Naive thymus-derived CD4-positive, alpha-beta T cell (primary cell): Measurements from ENCODE around the gene IL17B. TPM values are rescaled to one million over a fixed set of nuclear protein-coding genes. Genes with fewer than 3 reads are reported as not detected.

Source experiments
- ATAC-seq: fragments of 150-1000 bp; cut with Tn5 transposase; 2 replicates; pipeline ENCODE4 v1.10.0; 2021; ENCODE audit warnings: mild to moderate bottlenecking, moderate library complexity
- CTCF ChIA-PET: fragments of 350-600 bp; sonication (Branson Sonifier 250); formaldehyde crosslinking; loops from one replicate; lab custom pipeline; 2021; ENCODE audit warnings: antibody characterized with exemption; lab: Charles Lee
- POLR2A ChIA-PET: fragments of 350-600 bp; sonication (Branson Sonifier 250); formaldehyde crosslinking; loops from one replicate; lab custom pipeline; 2021; ENCODE audit warnings: antibody characterized with exemption, inconsistent platforms; lab: Charles Lee
- DNase-seq, 9 donors: peaks; one replicate each; pipeline versions ENCODE4 v3.0.0 to v3.0.0-alpha.2; 2020 to 2022; ENCODE audit warnings: mixed read lengths in 1 of 9
- H3K27ac ChIP-seq: one replicate; pipeline ENCODE4 v1.7.0; 2013; ENCODE audit warnings: mild to moderate bottlenecking, low read depth, low read length, moderate library complexity
- H3K27me3 ChIP-seq, 2 donors: one replicate each; pipeline ENCODE4 v1.7.0; 2013; ENCODE audit warnings: low read length in 2 of 2, mild to moderate bottlenecking in 2 of 2, moderate library complexity in 2 of 2; ENCODE audit not compliant: control insufficient read depth in 2 of 2, insufficient read depth in 2 of 2
- H3K36me3 ChIP-seq, 3 experiments: 1 replicate in 2 of 3; 2 replicates in 1 of 3; pipeline ENCODE4 v1.7.0; 2013; ENCODE audit warnings: low read length in 3 of 3, mild to moderate bottlenecking in 3 of 3, moderate library complexity in 1 of 3; ENCODE audit not compliant: insufficient read depth in 3 of 3, control insufficient read depth in 2 of 3
- H3K4me1 ChIP-seq, 2 donors: one replicate each; pipeline ENCODE4 v1.7.0; 2013; ENCODE audit warnings: low read length in 2 of 2, mild to moderate bottlenecking in 2 of 2, moderate library complexity in 1 of 2; ENCODE audit not compliant: control insufficient read depth in 2 of 2, insufficient read depth in 2 of 2
- H3K4me3 ChIP-seq: 2 replicates; pipeline ENCODE4 v1.7.0; 2013; ENCODE audit warnings: mild to moderate bottlenecking, low read length
- H3K9me3 ChIP-seq, 3 experiments: 1 replicate in 2 of 3; 2 replicates in 1 of 3; pipeline ENCODE4 v1.7.0; 2013; ENCODE audit warnings: low read length in 3 of 3; ENCODE audit not compliant: control insufficient read depth in 2 of 3
- H3K27ac Mint-ChIP-seq, 9 donors: one replicate each; pipeline ENCODE4 v1.8.0; 2020 to 2022; ENCODE audit warnings: mixed read lengths in 9 of 9, mild to moderate bottlenecking in 8 of 9, moderate library complexity in 5 of 9, inconsistent platforms in 2 of 9
- H3K27me3 Mint-ChIP-seq, 5 donors: one replicate each; pipeline ENCODE4 v1.8.0; 2021 to 2022; ENCODE audit warnings: mixed read lengths in 5 of 5, mild to moderate bottlenecking in 1 of 5
- H3K36me3 Mint-ChIP-seq, 5 donors: one replicate each; pipeline ENCODE4 v1.8.0; 2020 to 2022; ENCODE audit warnings: mixed read lengths in 5 of 5, mild to moderate bottlenecking in 3 of 5, inconsistent platforms in 1 of 5
- H3K4me1 Mint-ChIP-seq, 7 donors: one replicate each; pipeline ENCODE4 v1.8.0; 2020 to 2022; ENCODE audit warnings: mixed read lengths in 7 of 7, mild to moderate bottlenecking in 3 of 7, inconsistent platforms in 1 of 7
- H3K4me3 Mint-ChIP-seq, 10 donors: one replicate each; pipeline ENCODE4 v1.8.0; 2020 to 2022; ENCODE audit warnings: mild to moderate bottlenecking in 10 of 10, mixed read lengths in 10 of 10, moderate library complexity in 6 of 10, inconsistent platforms in 2 of 10
- H3K9me3 Mint-ChIP-seq, 11 donors: one replicate each; pipeline ENCODE4 v1.8.0; 2020 to 2022; ENCODE audit warnings: mixed read lengths in 11 of 11, mild to moderate bottlenecking in 4 of 11, inconsistent platforms in 1 of 11, moderate library complexity in 1 of 11
- intact Hi-C, 2 donors: fragments of 100-400 bp; cut with micrococcal nuclease; formaldehyde crosslinking; loops; one replicate each; pipeline ENCODE4 v1.15.1; 2023
- polyA plus RNA-seq, 2 donors: library from polyadenylated mRNA; unstranded; fragments of 300-500 nt; fragmentation: Illumina TruSeq; gene quantifications; one replicate each; pipeline ENCODE4 v1.2.3, GENCODE V29; 2021
- total RNA-seq, 6 experiments: library from RNA in 5 of 6; stranded (reverse) in 5 of 6; gene quantifications; 1 replicate in 5 of 6; 2 replicates in 1 of 6; pipeline ENCODE4 v1.2.3 and lab custom pipeline; 2021 to 2026

The IL17B gene
- total and polyA plus RNA-seq, 7 experiments from 2014 or later = not detected

DNA sequence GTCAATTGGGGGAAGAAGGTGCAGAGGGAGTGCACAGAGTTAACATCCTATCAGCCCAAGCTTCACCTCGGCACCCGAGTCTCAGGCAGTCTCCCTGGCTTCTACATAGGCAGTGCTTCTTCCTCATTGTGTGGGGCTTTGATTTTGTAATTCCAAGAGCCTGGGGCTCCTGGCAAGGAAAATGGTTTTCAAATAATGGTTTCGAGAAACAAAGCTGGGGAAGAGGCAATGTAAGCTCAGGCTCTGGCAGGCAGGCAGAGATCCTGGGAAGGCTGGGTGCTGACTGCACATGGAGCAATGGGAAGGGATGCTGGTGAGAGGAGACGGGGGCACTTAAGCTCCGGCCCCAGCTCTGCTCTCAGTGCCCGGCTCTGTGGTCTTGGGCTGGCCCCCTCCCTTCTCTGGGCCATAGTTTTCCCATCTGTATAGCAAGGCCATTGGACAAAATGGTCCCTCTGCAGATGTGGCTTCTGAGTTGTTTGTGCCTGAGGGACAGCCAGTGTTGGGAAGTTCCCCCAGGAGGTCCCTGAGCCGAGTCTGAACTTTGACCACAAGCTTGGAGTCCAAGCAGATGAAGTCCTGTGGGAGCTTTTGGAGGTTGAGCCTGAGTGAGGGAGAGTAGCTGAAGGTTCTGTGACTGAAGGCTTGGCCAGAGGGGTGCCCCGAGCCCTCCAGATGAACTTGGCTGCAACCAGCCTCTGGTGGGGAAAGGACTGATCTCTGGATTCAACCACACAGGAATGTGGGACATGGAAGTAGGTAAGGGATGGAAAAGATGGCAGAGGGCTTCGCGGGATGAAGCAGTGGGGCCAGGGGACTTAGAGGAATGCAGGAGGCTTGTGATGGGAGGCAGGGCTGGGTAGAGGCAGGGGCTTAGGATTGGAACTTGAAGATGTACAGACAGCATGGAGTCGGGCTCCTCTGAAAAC lies 28.5 kb upstream of the IL17B start:
- ChIA-PET POLR2A (interaction anchor here (0.6 kb wide), 1 partner anchor 11 kb away, joined by 7 read pairs; no protein-coding TSS in a partner anchor), CTCF (interaction anchor here (2.0 to 2.1 kb wide), 2 partner anchors 25 to 27 kb away, joined by 6 read pairs; no protein-coding TSS in a partner anchor)
- Histone ChIP-seq H3K36me3 (no peaks in the 10 kb centered on the region), H3K4me1 (no peaks in the 10 kb centered on the region), H3K27me3 (no peaks in the 10 kb centered on the region), H3K9me3 (no peaks in the 10 kb centered on the region), H3K4me3 (no peak overlapping the region), H3K27ac (no peak overlapping the region)
- H3K9me3 Mint-ChIP-seq = peaks cover 0 to 3% (median 0%) of the 10 kb centered on the region in 11 donors
- ATAC-seq = no peak
- H3K4me1 Mint-ChIP-seq = no peaks in the 10 kb centered on the region
- no peaks in the 10 kb centered on the region for H3K36me3 Mint-ChIP-seq
- no peak overlapping the region for H3K27ac Mint-ChIP-seq
- H3K27me3 Mint-ChIP-seq = peaks cover 0 to 6% (median 0%) of the 10 kb centered on the region in 5 donors
- DNase-seq = no peak
- intact Hi-C loops = no loop called here
- no peak overlapping the region for H3K4me3 Mint-ChIP-seq

DNA sequence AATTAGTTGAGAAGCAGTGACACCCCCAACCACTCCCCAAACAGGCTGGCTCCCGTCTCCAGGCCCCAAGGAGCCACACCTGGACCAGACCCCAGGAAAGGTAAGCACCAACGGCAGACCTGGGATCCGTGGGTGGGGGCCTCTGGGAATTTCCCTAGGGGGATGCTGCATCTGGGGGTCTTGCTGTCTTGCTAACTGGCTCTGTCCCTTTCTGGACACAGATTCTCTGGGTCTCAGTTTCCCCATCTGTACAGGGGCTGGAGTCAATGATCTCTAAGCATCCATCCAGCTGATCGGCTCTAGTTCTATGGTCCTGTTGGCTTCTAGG lies 27.9 kb upstream of the IL17B start:
- Histone ChIP-seq H3K9me3 (no peaks in the 10 kb centered on the region), H3K4me1 (no peaks in the 10 kb centered on the region), H3K27ac (no peak overlapping the region), H3K27me3 (no peaks in the 10 kb centered on the region), H3K4me3 (no peak overlapping the region), H3K36me3 (no peaks in the 10 kb centered on the region)
- peaks cover 0 to 3% (median 0%) of the 10 kb centered on the region in 11 donors for H3K9me3 Mint-ChIP-seq
- H3K27me3 Mint-ChIP-seq = peaks cover 0 to 9% (median 0%) of the 10 kb centered on the region in 5 donors
- ChIA-PET CTCF (interaction anchor here (2.0 kb wide), 1 partner anchor 24 kb away, joined by 6 read pairs; no protein-coding TSS in a partner anchor), POLR2A (interaction anchor here (0.6 kb wide), 1 partner anchor 12 kb away, joined by 7 read pairs; no protein-coding TSS in a partner anchor)
- no peak for ATAC-seq
- H3K4me1 Mint-ChIP-seq = no peaks in the 10 kb centered on the region
- no peak for DNase-seq
- no peak overlapping the region for H3K27ac Mint-ChIP-seq
- intact Hi-C loops = no loop called here
- H3K4me3 Mint-ChIP-seq = no peak overlapping the region
- H3K36me3 Mint-ChIP-seq = no peaks in the 10 kb centered on the region

DNA sequence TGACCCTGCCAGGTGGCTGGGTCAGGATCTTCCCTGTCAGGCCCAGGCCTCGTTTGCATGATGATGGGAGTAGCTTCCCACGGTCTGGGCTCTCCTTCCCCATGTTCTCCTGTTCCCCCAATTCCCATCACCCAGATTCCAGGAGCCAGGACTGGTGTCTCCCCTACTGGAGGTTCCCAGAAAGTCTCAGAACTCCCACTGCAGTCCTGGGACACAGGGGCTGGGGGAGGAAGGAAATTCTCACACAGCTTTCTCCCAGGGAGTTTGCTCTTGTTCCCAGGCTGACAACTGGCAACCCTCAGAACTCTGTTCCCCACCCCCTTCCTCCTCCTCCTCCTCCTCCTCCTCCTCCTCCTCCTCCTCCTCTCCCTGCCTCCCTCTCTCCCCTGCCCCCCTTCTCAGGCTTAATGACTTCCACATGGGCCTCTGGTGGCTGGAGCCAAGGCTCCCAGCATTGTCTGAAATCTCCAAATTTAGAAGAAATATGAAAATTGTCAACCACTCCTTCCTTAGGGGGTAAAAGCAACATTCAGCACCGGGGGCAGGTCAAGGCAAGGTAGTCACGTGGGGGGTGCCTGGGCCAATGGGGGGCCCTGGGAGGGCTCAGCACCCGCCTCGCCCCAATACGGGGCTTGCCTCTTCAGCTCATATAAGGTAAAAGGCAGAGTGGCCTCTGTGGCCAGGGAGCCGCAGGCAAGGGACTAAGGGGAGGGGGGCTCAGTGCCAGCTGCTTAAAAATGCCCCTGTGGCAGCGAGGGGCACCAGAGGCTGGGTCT lies 27.3 kb upstream of the IL17B start:
- intact Hi-C loops = no loop called here
- Mint-ChIP-seq H3K36me3 (no peaks in the 10 kb centered on the region), H3K9me3 (peaks cover 0 to 3% (median 0%) of the 10 kb centered on the region in 11 donors), H3K4me3 (no peak overlapping the region), H3K27me3 (peaks cover 0 to 9% (median 0%) of the 10 kb centered on the region in 5 donors), H3K27ac (no peak overlapping the region), H3K4me1 (no peaks in the 10 kb centered on the region)
- Histone ChIP-seq H3K4me3 (no peak overlapping the region), H3K27ac (no peak overlapping the region), H3K4me1 (no peaks in the 10 kb centered on the region), H3K9me3 (no peaks in the 10 kb centered on the region), H3K27me3 (no peaks in the 10 kb centered on the region), H3K36me3 (no peaks in the 10 kb centered on the region)
- DNase-seq (no peak), ATAC-seq (no peak)
- CTCF ChIA-PET = no interaction called here
- POLR2A ChIA-PET = no interaction called here

DNA sequence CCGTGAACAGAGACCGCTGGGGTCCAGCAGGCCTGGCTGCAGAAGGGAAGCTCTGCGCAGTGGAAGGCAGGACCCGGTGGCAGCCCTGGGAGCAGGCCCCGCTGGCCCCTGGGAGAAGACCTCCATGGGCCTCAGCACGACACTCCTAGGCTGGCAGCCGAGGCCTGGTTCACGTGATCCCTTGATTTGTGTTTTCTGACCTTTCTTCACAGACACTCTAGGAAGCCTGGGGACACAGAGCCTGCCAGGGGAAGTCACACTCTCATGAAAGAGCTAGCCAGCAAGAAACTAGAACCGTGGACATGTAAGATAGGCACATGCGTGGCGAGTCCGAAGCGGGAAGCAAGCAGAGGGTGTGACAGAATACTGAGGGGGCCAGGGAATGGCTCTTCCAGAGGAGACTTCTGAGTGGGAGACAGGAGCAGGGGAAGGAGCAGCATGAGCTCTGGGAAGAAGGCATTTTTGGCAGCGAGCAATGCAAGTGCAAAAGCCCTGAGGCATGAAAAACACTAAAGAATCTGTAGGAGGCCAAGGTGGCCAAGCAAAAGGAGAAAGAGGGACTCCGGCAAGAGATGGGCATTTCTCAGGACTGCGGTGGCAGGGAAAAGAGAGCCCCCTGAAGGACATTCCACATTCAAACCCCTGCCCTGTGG lies 26.6 kb upstream of the IL17B start:
- no peak overlapping the region for H3K4me3 ChIP-seq
- H3K27ac Mint-ChIP-seq = no peak overlapping the region
- no peaks in the 10 kb centered on the region for H3K27me3 ChIP-seq
- no peaks in the 10 kb centered on the region for H3K4me1 ChIP-seq
- intact Hi-C loops = no loop called here
- H3K27me3 Mint-ChIP-seq = peaks cover 0 to 9% (median 0%) of the 10 kb centered on the region in 5 donors
- ATAC-seq (no peak), DNase-seq (no peak)
- no peaks in the 10 kb centered on the region for H3K36me3 ChIP-seq
- no peaks in the 10 kb centered on the region for H3K4me1 Mint-ChIP-seq
- no peak overlapping the region for H3K4me3 Mint-ChIP-seq
- H3K9me3 ChIP-seq = no peaks in the 10 kb centered on the region
- POLR2A ChIA-PET = no interaction called here
- H3K36me3 Mint-ChIP-seq = no peaks in the 10 kb centered on the region
- peaks cover 0 to 3% (median 0%) of the 10 kb centered on the region in 11 donors for H3K9me3 Mint-ChIP-seq
- no peak overlapping the region for H3K27ac ChIP-seq
- CTCF ChIA-PET = no interaction called here

GRCh38 chr5:149404746-149405549 lies 25.9 kb upstream of the IL17B start:
- peaks cover 0 to 9% (median 0%) of the 10 kb centered on the region in 5 donors for H3K27me3 Mint-ChIP-seq
- no peaks in the 10 kb centered on the region for H3K4me1 Mint-ChIP-seq
- Histone ChIP-seq H3K4me3 (no peak overlapping the region), H3K4me1 (no peaks in the 10 kb centered on the region), H3K36me3 (no peaks in the 10 kb centered on the region), H3K27me3 (no peaks in the 10 kb centered on the region), H3K9me3 (no peaks in the 10 kb centered on the region), H3K27ac (no peak overlapping the region)
- DNase-seq (no peak), ATAC-seq (no peak)
- ChIA-PET POLR2A (interaction anchor here (0.6 kb wide), 1 partner anchor 27 kb away, joined by 5 read pairs; no protein-coding TSS in a partner anchor), CTCF (interaction anchor here (0.7 kb wide), 1 partner anchor 29 kb away, joined by 3 read pairs; no protein-coding TSS in a partner anchor)
- intact Hi-C loops = no loop called here
- H3K9me3 Mint-ChIP-seq = peaks cover 0 to 3% (median 0%) of the 10 kb centered on the region in 11 donors
- no peak overlapping the region for H3K4me3 Mint-ChIP-seq
- peak overlapping the region in 1 of 9 donors; percentile 62 for H3K27ac Mint-ChIP-seq
- no peaks in the 10 kb centered on the region for H3K36me3 Mint-ChIP-seq
